GM12878 (cell line): ENCODE results near the gene ADAMTSL2. TPM values are rescaled to one million over a fixed set of nuclear protein-coding genes. Genes with fewer than 3 reads are reported as not detected.

Experiments used
- ATAC-seq: fragments of 200-7000 bp; cut with Tn5 transposase; 3 replicates; pipeline ENCODE4 v1.9.1; 2020; ENCODE audit warnings: mild to moderate bottlenecking, moderate library complexity
- BruUV-seq: library from RNA; stranded (reverse); fragments of 400-500 nt; replicated peaks from 2 replicates; lab custom pipeline; 2021; lab: Mats Ljungman, UMichigan
- CTCF ChIA-PET: fragments of 300-600 bp; sonication (Branson Sonifier 250); formaldehyde crosslinking; extraction: SDS; loops from one replicate; lab custom pipeline; 2021; ENCODE audit warnings: inconsistent platforms; lab: Yijun Ruan, JAX
- POLR2A ChIA-PET: fragments of 350-600 bp; formaldehyde crosslinking; extraction: SDS; loops from one replicate; lab custom pipeline; 2021; ENCODE audit warnings: inconsistent platforms; lab: Charles Lee
- RAD21 ChIA-PET: fragments of 300-600 bp; sonication (Branson Sonifier 250); formaldehyde crosslinking; loops from one replicate; lab custom pipeline; 2023; ENCODE audit warnings: antibody characterized with exemption; ENCODE audit not compliant: unreplicated experiment; lab: Charles Lee
- SMC1A ChIA-PET: fragments of 300-600 bp; sonication (Branson Sonifier 250); formaldehyde crosslinking; loops from one replicate; lab custom pipeline; 2023; ENCODE audit not compliant: unreplicated experiment, uncharacterized antibody; lab: Charles Lee
- DNase-seq: peaks from one replicate; pipeline ENCODE4 v3.0.0-alpha.2; 2011; ENCODE audit warnings: low read depth, low spot score
- FAIRE-seq: peaks from 3 replicates; lab custom pipeline; 2011; peaks lifted over from hg19 to GRCh38; lab: Jason Lieb, UNC
- H2AFZ ChIP-seq: 2 replicates; pipeline ENCODE4 v1.6.0; 2011; ENCODE audit warnings: low read depth, low read length, control low read depth; ENCODE audit not compliant: control insufficient read depth
- H3K27ac ChIP-seq: 2 replicates; pipeline ENCODE4 v1.5.1; 2011; ENCODE audit warnings: control low read depth; ENCODE audit not compliant: control insufficient read depth, insufficient read depth
- H3K27me3 ChIP-seq, 2 experiments: replicated peaks in 1 of 2; 2 replicates each; pipeline versions ENCODE4 v1.6.0 to v1.6.1; 2011; ENCODE audit warnings: low read length in 1 of 2; ENCODE audit not compliant: control insufficient read depth in 2 of 2, insufficient read depth in 2 of 2
- H3K36me3 ChIP-seq, 2 experiments: 2 replicates each; pipeline ENCODE4 v1.5.1; 2011; ENCODE audit warnings: low read length in 1 of 2; ENCODE audit not compliant: control insufficient read depth in 2 of 2, insufficient read depth in 2 of 2
- H3K4me1 ChIP-seq: 2 replicates; pipeline ENCODE4 v1.6.1; 2011; ENCODE audit warnings: mild to moderate bottlenecking, low read length, moderate library complexity, mixed read lengths; ENCODE audit not compliant: control insufficient read depth, insufficient read depth
- H3K4me2 ChIP-seq: 2 replicates; pipeline ENCODE4 v1.6.0; 2011; ENCODE audit warnings: control low read depth; ENCODE audit not compliant: control insufficient read depth, insufficient read depth
- H3K4me3 ChIP-seq: fragments of 200-600 bp; sonication (generic); 2 replicates; pipeline ENCODE4 v1.5.1; 2016
- H3K79me2 ChIP-seq: 2 replicates; pipeline ENCODE4 v1.6.0; 2011; ENCODE audit warnings: low read length; ENCODE audit not compliant: control insufficient read depth, insufficient read depth
- H3K9ac ChIP-seq: 2 replicates; pipeline ENCODE4 v1.8.0; 2011; ENCODE audit warnings: low read length, control low read depth, mixed read lengths; ENCODE audit not compliant: control insufficient read depth, insufficient read depth
- H3K9me3 ChIP-seq: replicated peaks from 3 replicates; pipeline ENCODE4 v1.5.1; 2011; ENCODE audit warnings: mild to moderate bottlenecking, low read length; ENCODE audit not compliant: control insufficient read depth, insufficient read depth
- H4K20me1 ChIP-seq: 2 replicates; pipeline ENCODE4 v1.6.0; 2011; ENCODE audit not compliant: control insufficient read depth, insufficient read depth
- BHLHE40 ChIP-seq, 2 experiments: fragments of 450-650 bp in 1 of 2; IDR thresholded peaks; 2 replicates each; pipeline ENCODE4 v1.6.1; 2011 to 2017; ENCODE audit warnings: low read depth in 2 of 2, borderline replicate concordance in 1 of 2, improper control_type of control experiment in 1 of 2, low read length in 1 of 2, mild to moderate bottlenecking in 1 of 2
- BMI1 ChIP-seq: fragments of 450-650 bp; IDR thresholded peaks from 2 replicates; pipeline ENCODE4 v1.6.1; 2016; ENCODE audit warnings: mild to moderate bottlenecking, moderate library complexity, borderline replicate concordance
- FOXM1 ChIP-seq: IDR thresholded peaks from 2 replicates; pipeline ENCODE4 v1.6.1; 2012; ENCODE audit warnings: low read depth, mild to moderate bottlenecking, inconsistent platforms, low read length, moderate library complexity
- IRF4 ChIP-seq: IDR thresholded peaks from 2 replicates; pipeline ENCODE4 v1.6.1; 2011; ENCODE audit warnings: low read depth, low read length
- IRF5 ChIP-seq: fragments of 450-650 bp; IDR thresholded peaks from 2 replicates; pipeline ENCODE4 v1.6.1; 2017; ENCODE audit warnings: borderline replicate concordance
- NFYB ChIP-seq: IDR thresholded peaks from 2 replicates; pipeline ENCODE4 v1.6.1; 2011; ENCODE audit warnings: low read depth, mild to moderate bottlenecking, low read length, improper control_type of control experiment, moderate library complexity; ENCODE audit not compliant: insufficient read depth
- NR2F1 ChIP-seq: fragments of 450-650 bp; conservative IDR thresholded peaks from 2 replicates; pipeline ENCODE4 v1.6.1; 2017; ENCODE audit warnings: mild to moderate bottlenecking
- POLR2A ChIP-seq: IDR thresholded peaks from 2 replicates; pipeline ENCODE4 v1.6.1; 2011; ENCODE audit warnings: low read depth, mild to moderate bottlenecking, low read length
- RUNX3 ChIP-seq: IDR thresholded peaks from 2 replicates; pipeline ENCODE4 v1.6.1; 2012; ENCODE audit warnings: low read length, inconsistent platforms
- SMAD1 ChIP-seq: fragments of 450-650 bp; IDR thresholded peaks from 2 replicates; pipeline ENCODE4 v1.6.1; 2018; ENCODE audit warnings: mild to moderate bottlenecking, low read depth; ENCODE audit not compliant: partially characterized antibody
- SMARCA5 ChIP-seq: fragments of 450-650 bp; IDR thresholded peaks from 2 replicates; pipeline ENCODE4 v1.6.1; 2017; ENCODE audit warnings: mild to moderate bottlenecking
- SPI1 ChIP-seq: IDR thresholded peaks from 2 replicates; pipeline ENCODE4 v1.6.1; 2011; ENCODE audit warnings: low read depth, mild to moderate bottlenecking, low read length, moderate library complexity, borderline replicate concordance; ENCODE audit not compliant: insufficient read depth
- SREBF1 ChIP-seq: IDR thresholded peaks from 2 replicates; pipeline ENCODE4 v1.6.1; 2012; ENCODE audit warnings: mild to moderate bottlenecking, low read length
- SRF ChIP-seq, 2 experiments: IDR thresholded peaks; 2 replicates each; pipeline ENCODE4 v1.6.1; 2011; ENCODE audit warnings: low read depth in 2 of 2, low read length in 2 of 2, mild to moderate bottlenecking in 1 of 2, moderate library complexity in 1 of 2
- SUPT20H ChIP-seq: IDR thresholded peaks from 2 replicates; pipeline ENCODE4 v1.6.1; 2011; ENCODE audit warnings: low read depth, mild to moderate bottlenecking, low read length, moderate library complexity, borderline replicate concordance; ENCODE audit not compliant: control insufficient read depth
- TCF7 ChIP-seq: IDR thresholded peaks from 2 replicates; pipeline ENCODE4 v1.6.1; 2014; ENCODE audit warnings: antibody characterized with exemption, borderline replicate concordance
- ZNF24 ChIP-seq: fragments of 450-650 bp; IDR thresholded peaks from 2 replicates; pipeline ENCODE4 v1.6.1; 2017; ENCODE audit warnings: antibody characterized with exemption, mild to moderate bottlenecking
- ZNF622 ChIP-seq: fragments of 450-650 bp; IDR thresholded peaks from 2 replicates; pipeline ENCODE4 v1.6.1; 2017; ENCODE audit warnings: mild to moderate bottlenecking, inconsistent platforms
- WGBS: methylation state at CpG from one replicate; pipeline ENCODE4 v1.1.6; 2016; ENCODE audit warnings: low lambda C conversion rate; ENCODE audit not compliant: insufficient replicate concordance, insufficient coverage; ENCODE audit errors: missing lambda C conversion rate; 5-methylcytosine and 5-hydroxymethylcytosine counted together
- in situ Hi-C: fragments of 300-500 bp; cut with MboI; formaldehyde crosslinking; loops from 9 replicates; pipeline ENCODE4 v1.14.3; 2018; ENCODE audit warnings: mixed read lengths
- intact Hi-C: fragments of 100-400 bp; cut with micrococcal nuclease; formaldehyde crosslinking; loops from one replicate; pipeline ENCODE4 v1.14.2; 2022; ENCODE audit not compliant: unreplicated experiment
- polyA plus RNA-seq, 11 experiments: library from polyadenylated mRNA; depleted of rRNA in 4 of 11; unstranded in 6 of 11; stranded (reverse) in 5 of 11; fragments of >200 nt; fragmentation: Nextera tagmentation in 4 of 11; fragmentation: Illumina TruSeq in 1 of 11; extraction: Ambion mirVana in 4 of 11; extraction: Trizol in 1 of 11; gene quantifications; 1 replicate in 1 of 11; 2 replicates in 10 of 11; pipeline versions ENCODE4 v1.2.1 to v1.2.3, GENCODE V29; 2011 to 2016; ENCODE audit warnings: inconsistent platforms in 2 of 11, missing spikeins in 2 of 11, low read depth in 1 of 11
- total RNA-seq, 4 experiments: library from RNA; depleted of rRNA in 3 of 4; stranded (reverse); fragments of >200 nt in 3 of 4; fragmentation: Illumina TruSeq in 1 of 4; extraction: Trizol in 1 of 4; gene quantifications; 2 replicates each; pipeline versions ENCODE4 v1.2.1 to v1.2.3, GENCODE V29; 2013 to 2021

The ADAMTSL2 gene
- total and polyA plus RNA-seq, 10 of the 15 experiments (the other 5 are each of a cell fraction or from before 2014, with no cell fraction given) = 0.07 TPM; not detected in 9

GRCh38 chr9:133575186-133576030, 40.9 kb downstream of the ADAMTSL2 start:
- ChIA-PET CTCF (interaction anchor here (0.8 to 1.2 kb wide), 2 partner anchors 17 to 35 kb away, joined by 3 to 4 read pairs; no protein-coding TSS in a partner anchor), POLR2A (interaction anchor here (0.6 kb wide), 1 partner anchor 595 kb away, joined by 3 read pairs; no protein-coding TSS in a partner anchor)

More at GRCh38 chr9:133575186-133576030, 40.9 kb downstream of the ADAMTSL2 start:
- Histone ChIP-seq H3K4me3 (no peak overlapping the region), H3K4me2 (no peak overlapping the region), H4K20me1 (no peaks in the 10 kb centered on the region; the same call in 1 of the 2 replicates), H3K36me3 (no peaks in the 10 kb centered on the region), H3K9me3 (no peaks in the 10 kb centered on the region), H3K9ac (no peak overlapping the region), H3K4me1 (no peaks in the 10 kb centered on the region; the same call in 1 of the 2 replicates), H3K27ac (no peak overlapping the region), H2AFZ (no peak overlapping the region), H3K79me2 (no peaks in the 10 kb centered on the region), H3K27me3 (peaks cover 9 to 13% of the 10 kb centered on the region in 2 experiments; a peak in 3 of 4 replicates)
- ATAC-seq (no peak), DNase-seq (no peak), FAIRE-seq (no peak)
- intact Hi-C loops = no loop called here
- no TSS peak for BruUV-seq
- ChIA-PET RAD21 (no interaction called here), SMC1A (no interaction called here)
- TF ChIP-seq ZNF622 (no peak), POLR2A (no peak), TCF7 (no peak), SUPT20H (no peak), NFYB (no peak), BMI1 (no peak), NR2F1 (no peak), SMARCA5 (no peak), SPI1 (no peak), IRF4 (no peak), SRF (IDR thresholded peaks at IDR 0.05; ENCODE audit: low read depth in 2 of 2, low read length in 2 of 2) (no peak), RUNX3 (no peak), FOXM1 (no peak), SMAD1 (no peak), SREBF1 (no peak), BHLHE40 (IDR thresholded peaks at IDR 0.05; ENCODE audit: borderline replicate concordance in 1 of 2, low read depth in 2 of 2, low read length in 1 of 2) (no peak), ZNF24 (no peak), IRF5 (no peak)
- WGBS = 33% methylated on average over 28 of the region's 32 CpGs
- in situ Hi-C loops = no loop called here
